ENCODE measurements around the gene ZNF124. TPM values are rescaled to one million over a fixed set of nuclear protein-coding genes. Genes with fewer than 3 reads are reported as not detected.

The ZNF124 gene
- total and polyA plus RNA-seq, 2 of the 8 experiments (the other 6 are each of a cell fraction or from before 2014, with no cell fraction given), result 4.6 to 39.9 TPM

- TF ChIP-seq CHD7 (IDR thresholded peaks at IDR 0.05; ENCODE audit: insufficient replicate concordance, low read length) (no peak), SP1 (IDR thresholded peaks at IDR 0.05; ENCODE audit: low read depth, low read length) (no peak), TAF1 (IDR thresholded peaks at IDR 0.05; ENCODE audit: low read depth, low read length) (no peak), NANOG (IDR thresholded peaks at IDR 0.05; ENCODE audit: insufficient read depth, low read depth, low read length, poor library complexity, severe bottlenecking) (no peak), SIN3A (conservative IDR thresholded peaks at IDR 0.05 in 1 of 2, IDR thresholded peaks at IDR 0.05 in 1 of 2; ENCODE audit: low read depth in 1 of 2, low read length in 2 of 2) (no peak), PHF8 (conservative IDR thresholded peaks at IDR 0.05; ENCODE audit: low read depth, low read length) (no peak), SIRT6 (IDR thresholded peaks at IDR 0.05; ENCODE audit: low read length) (no peak), SRF (IDR thresholded peaks at IDR 0.05; ENCODE audit: low read depth, low read length) (no peak), JUND (IDR thresholded peaks at IDR 0.05; ENCODE audit: low read length) (no peak)
These were observed 50.4 kb downstream of the ZNF124 start (continued) for GRCh38 chr1:247121382-247121781.
